Stimulated activated CD4-positive, alpha-beta T cell treated with anti-CD3 and anti-CD28 coated beads, Interleukin-1b, Interleukin-23, amount 100 ng/mL, for 1 hour (primary cell): ENCODE measurements around the gene CTNNAL1.
"Not testable (repeated sequence)": the region's sequence is repeated elsewhere in the genome, so short reads cannot be mapped to it uniquely, and the experiment has no call there.

Source experiments
- DNase-seq, 2 donors: peaks; one replicate each; pipeline ENCODE4 v3.0.0-alpha.2; 2020; ENCODE audit warnings: low read depth in 2 of 2

CTNNAL1 gene

DNA sequence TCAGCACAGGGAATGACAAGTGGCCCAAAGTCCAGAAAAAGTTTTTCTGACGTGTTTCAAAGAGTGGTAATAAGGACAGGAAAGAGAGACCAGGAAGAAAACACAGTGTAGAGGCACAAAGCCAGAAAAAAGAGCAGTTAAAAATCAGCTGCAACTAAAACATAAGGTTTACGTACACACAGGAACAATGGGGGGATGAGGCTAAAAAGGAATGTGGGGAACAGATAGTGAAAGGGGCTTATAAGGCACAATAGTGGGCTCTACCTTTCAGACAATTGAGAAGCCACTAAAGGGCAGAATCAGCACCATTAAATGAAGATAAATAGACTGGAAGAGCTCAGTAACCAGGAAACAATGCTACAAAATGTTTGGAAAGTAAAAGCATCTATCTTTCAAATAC is 84.9 kb downstream of the CTNNAL1 start:
- DNase-seq = no peak

DNA sequence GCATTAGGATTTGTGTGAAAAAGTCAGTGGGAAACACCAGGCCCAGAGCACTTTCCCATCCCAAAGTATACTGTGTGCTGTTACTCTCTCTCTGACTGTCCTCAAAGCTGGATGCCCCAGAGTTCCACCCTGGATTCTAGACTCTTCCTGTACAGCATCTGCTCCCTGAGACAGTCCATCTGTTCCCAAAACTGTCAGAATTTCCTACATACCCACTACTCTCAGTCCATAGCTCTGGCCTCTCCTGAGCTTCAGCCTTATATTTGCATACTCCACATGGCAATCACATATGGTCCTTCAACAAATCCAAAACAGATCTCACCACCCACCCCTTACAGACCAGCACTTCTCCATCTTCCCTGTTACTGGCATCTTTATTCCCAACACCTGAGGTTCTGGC is 88.8 kb downstream of the CTNNAL1 start:
- no peak for DNase-seq

DNA sequence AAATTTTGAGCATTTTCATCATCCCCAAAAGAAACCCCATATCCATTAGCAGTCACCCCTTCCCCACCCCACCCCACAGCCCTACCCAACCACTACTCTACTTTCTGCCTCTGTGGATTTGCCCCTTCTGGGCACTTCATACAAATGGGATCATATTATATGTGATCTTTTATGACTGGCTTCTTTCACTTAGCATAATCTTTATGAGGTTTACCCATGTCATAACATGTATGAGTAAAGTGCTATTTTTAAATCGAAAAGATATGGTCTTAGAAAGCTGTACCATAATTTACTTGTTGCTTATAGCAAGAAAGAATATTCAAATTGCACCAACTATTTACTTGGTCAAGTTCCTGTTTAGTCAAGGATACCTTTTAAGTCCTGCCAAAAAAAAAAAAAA is 92.1 kb downstream of the CTNNAL1 start:
- no peak for DNase-seq

DNA sequence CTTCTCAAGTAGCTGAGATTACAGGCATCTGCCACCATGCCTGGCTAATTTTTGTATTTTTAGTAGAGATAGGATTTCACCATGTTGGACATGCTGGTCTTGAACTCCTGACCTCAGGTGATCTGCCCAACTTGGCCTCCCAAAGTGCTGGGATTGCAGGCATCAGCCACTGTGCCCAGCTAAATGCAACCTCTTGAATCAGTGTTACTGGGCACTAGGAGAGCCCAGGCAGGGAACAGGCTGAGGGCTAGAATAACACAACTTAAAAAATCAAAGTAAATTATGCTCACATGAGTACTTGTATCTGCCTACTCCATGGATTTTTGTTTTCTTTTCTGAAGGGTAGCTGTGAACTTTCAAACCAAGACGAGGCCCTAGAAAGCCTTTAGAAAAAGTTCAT is 92.9 kb downstream of the CTNNAL1 start:
- not testable (repeated sequence) for DNase-seq

DNA sequence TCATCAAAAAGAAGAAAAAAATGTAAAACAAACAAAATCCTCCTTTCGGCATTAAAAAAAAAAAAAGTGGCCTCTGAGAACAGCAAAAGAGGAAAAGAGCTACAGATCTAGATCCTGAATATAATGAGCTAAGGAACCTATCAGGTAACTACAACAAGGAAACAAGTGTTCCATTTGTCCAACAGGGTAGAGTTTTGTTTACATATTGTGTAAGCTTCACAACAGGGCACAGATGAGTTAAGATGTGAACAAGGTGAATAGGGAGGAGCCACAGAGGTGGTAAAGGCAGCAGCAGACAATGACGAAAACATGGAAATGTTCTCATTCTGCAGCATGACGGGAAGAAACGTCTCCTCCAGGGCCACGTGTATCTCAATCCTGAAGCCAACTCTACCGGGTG is 93.8 kb downstream of the CTNNAL1 start:
- DNase-seq = no peak

DNA sequence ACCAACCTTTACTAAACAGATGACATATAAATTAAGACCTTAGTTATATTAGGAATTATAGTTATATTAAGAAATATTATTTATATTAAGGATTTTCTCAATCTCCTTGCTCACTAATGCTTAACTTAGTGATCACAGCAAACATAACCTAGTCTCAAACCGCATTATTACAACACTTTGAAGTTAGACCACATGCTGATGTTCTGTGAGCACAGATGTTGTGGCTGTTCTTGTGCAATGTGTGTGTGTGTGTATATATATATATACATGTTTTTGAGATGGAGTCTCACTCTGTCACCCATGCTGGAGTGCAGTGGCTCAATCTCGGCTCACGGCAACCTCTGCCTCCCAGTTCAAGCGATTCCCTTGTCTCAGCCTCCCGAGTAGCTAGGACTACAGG is 99.9 kb downstream of the CTNNAL1 start:
- DNase-seq = no peak

DNA sequence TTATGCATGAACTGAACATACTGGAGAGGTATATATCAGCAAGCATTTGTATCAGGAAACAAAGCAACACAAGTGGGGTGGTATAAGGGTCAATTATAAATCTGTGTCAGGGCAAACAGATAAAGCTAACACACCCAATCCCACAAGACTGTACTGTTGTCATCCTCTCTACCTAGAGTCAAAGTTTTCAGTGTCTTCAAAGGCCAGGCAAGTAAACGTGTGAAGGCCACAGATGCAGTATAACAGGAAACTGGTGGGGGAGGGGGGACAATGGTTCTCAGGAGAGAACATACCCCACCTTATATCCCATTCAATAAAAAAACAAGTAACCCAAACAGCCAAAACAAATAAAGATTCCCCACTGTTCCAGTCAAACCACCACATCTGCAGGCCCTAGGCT is 101.5 kb downstream of the CTNNAL1 start:
- no peak for DNase-seq

DNA sequence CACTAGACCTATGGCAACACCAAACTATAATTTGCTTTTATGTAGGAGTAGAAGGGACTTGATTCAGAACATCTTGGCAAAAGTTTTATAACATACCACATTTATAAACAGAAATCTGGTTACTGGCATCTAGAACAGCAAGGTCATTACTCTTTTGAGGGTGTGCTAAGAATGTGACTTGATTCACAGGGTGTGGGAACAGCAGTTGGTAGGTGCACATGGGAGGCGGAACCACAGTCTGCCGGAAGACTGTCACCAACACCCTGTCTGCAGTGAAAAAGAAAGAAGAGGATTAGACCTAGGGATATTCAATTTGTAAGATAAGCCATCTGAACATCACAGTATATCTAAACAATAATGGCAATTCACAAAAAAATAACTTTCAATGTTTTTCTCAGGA is 102.4 kb downstream of the CTNNAL1 start:
- DNase-seq = no peak

DNA sequence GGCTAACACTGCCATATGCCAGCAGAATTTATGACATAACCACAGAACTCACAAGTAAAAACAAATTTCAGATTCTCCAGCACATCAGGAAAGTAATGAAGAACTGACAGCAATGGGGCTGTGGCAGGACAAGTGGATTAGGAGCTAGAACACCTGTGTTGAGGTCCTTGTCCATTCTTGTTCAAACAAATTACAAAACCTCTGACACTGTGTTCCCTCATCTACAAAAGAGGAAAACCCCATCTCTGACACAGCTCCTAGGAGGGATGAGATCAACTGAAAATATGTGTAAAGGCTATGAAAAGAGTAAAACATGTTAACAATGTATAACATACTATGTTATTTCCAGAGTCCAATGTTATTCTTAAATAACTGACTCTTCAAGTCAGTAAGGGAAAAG is 102.9 kb downstream of the CTNNAL1 start:
- no peak for DNase-seq

DNA sequence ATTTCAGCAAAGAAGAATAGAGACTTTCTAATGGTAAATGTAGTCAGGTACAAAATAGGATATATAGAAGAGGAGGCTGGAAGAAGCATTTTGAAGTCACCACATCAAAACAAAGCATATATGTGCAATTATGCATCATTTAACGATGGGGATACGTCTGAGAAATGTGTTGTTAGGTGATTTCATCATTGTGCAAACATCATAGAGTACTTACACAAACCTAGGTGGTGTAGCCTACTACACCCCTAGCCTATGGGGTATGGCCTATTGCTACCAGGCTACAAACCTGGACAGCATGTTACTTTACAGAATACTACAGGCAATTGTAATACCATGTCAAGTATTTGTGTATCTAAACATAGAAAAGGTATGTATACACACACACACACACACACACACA is 107.8 kb downstream of the CTNNAL1 start:
- no peak for DNase-seq

DNA sequence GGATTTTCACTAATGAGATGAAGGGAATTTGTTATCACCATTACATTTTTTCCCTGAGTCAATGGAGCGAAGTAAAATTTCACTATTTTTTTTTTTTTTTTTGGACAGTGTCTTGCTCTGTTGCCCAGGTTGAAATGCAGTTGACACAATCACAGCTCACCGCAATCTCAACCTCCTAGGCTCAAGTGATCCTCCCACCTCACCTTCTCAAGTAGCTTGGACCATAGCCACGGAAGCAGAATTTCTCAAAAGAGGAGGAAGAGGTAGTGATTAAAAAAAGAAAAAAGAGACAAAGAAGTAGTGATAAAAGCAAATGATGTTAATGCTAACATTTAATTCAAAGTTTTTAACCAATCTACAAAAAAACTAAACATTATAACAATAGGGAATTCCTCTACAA is 109.1 kb downstream of the CTNNAL1 start:
- no peak for DNase-seq

DNA sequence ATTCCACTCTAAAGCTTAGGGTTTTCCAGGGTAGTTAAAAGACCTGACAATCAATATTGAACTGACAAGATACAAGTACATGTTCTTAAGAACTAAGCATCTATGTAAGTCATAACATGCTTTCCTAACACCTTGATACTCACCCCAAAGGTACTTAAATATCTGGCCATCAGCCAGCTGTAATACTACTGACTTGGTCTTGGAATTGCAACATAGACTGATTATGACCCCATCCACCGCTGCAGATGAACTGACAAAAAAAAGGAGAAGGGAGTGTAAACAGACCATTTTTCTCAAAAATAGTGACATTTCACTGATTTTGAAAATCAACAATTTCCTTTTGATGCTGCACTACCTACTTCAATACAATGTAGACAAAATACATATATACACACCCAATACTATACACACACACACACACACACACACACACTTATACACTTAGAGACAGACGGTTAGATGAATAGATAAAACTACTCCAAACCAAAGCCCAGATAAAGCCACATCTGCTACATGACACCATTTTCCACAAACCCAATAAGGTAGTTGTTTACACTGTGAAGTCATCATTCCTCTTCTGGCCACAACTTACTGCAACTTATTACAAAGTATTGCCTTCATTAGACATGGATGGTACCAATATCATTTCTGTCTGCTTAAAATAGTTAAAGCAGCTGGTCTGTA is 109.7 kb downstream of the CTNNAL1 start:
- DNase-seq = no peak

DNA sequence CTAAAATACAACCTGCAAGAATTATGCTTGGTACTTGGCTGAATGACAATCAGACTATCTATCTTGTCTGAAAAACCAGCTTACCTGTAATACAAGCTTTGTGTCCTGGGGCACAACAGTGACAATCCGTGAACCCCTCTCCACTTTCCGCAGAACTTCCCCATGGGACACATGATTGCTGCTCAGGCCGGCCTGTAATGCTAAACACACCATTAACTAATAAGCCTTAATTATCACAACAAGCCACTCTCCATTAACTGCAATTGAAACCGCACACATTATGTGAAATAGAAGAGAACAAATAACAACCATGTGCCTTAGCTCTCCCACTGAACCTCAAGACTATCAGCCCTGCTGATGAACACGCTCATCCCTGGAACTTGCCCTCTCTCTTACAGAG is 113.1 kb downstream of the CTNNAL1 start:
- DNase-seq = no peak

DNA sequence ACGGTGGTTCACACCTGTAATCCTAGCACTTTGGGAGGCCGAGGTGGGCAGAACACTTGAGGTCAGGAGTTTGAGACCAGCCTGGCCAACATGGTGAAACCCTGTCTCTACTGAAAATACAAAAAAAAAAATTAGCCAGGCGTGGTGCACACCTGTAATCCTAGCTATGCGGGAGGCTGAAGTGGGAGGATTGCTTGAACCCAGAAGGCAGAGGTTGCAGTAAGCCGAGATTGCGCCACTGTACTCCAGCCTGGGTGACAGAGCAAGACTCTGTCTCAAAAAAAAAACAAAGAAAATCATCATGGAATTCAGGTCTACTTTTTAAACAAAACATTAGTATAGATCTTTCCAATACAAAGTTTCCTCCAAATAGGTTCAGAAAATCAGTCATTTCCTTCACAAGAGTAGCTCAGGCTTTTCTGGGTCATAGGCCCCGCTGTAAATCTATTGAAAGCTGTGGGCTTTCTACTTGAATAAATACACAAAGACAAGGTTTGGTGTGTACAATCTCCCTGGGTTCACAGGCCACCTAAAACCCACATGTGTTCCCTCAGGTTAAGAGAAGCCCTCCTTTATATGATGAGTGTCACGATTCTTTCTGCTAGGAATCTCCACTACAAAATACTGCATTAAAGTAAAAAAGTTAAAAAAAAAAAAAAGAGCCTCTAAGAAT is 114.1 kb downstream of the CTNNAL1 start:
- DNase-seq = not testable (repeated sequence)

DNA sequence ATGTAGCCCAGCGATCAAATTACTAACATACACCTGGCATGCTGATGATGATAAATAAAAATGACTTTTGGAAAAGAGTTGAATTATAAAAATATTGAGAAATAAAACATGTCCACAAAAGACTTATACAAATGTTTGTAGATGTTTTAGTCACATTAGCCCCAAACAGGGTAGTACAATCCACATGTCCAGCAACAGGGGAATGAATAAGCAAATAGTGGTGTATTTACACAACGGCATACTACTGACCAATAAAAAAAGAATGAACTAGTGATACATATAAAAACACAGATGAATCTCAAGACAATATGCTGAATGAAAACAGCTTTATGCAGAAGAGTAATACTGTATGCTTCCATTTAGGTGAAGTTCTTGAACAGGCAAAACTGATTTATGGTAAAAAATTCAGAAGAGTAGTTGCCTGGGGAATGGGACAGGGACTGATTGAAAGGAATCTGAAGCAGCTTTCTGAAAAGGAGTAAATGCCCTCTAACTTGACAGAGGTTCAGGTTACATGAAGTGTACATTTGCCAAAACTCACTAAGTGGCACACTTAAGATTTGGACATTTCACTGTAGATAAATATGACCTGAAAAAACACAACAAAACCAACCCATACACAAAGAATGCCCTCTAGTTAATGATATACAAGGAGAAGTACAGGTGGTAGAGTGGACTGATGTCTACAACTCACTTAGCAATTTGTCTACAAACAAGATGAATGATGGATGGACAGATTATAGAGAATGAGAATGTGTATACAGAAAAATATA is 115.8 kb downstream of the CTNNAL1 start:
- no peak for DNase-seq

DNA sequence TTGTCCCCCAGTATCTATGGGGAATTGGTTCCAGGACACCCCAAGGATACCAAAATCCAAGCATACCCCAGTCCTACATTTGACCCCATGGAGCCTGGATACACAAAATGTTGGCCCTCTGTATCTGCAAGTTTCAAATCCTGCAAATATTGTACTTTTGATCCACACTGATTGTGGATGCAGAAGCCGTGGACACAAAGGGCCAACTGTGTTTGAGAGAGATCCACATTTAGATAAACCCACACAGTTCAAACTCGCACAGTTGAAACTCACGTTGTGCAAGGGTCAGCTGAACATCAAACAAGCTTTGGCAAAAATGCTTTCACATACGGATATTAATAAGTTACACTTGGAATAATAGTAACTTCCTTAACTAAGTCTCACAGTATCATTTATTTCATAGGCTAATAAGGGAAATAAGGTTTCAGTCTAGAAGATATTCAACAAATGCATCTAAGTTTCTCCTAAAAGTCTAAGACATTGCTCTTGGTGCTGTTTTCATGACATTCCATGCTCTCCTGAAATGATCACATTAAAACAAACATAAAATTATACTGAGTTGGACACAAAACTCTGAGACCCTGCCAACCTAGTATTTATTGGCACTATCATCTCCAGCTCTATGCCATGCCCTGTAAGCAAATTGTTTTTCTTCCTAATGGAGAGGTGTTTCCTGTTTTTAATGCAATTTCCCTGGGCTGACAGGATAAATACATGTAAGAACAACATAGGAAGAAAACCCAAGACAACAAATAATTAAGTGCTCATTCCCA is 118.9 kb downstream of the CTNNAL1 start:
- no peak for DNase-seq
